WERI-Rb-1 (cell line): Measurements from ENCODE around the gene FBLN5.
"Not testable (repeated sequence)": the region's sequence is repeated elsewhere in the genome, so short reads cannot be mapped to it uniquely, and the experiment has no call there.

Experiments used
- DNase-seq: peaks from one replicate; pipeline ENCODE4 v3.0.0-alpha.2; 2020
- H3K27ac ChIP-seq: fragments of 250-450 bp; sonication (Bioruptor Pico); 2 replicates; pipeline ENCODE4 v1.5.1; 2020; ENCODE audit warnings: mild to moderate bottlenecking, moderate library complexity
- H3K27me3 ChIP-seq: fragments of 250-450 bp; sonication (Bioruptor Pico); 2 replicates; pipeline ENCODE4 v1.5.1; 2021; ENCODE audit warnings: mild to moderate bottlenecking, low read depth, moderate library complexity; ENCODE audit not compliant: insufficient read depth, severe bottlenecking
- H3K36me3 ChIP-seq: fragments of 250-450 bp; sonication (Bioruptor Pico); 2 replicates; pipeline ENCODE4 v1.5.1; 2020; ENCODE audit warnings: mild to moderate bottlenecking, moderate library complexity
- H3K4me3 ChIP-seq: 2 replicates; pipeline ENCODE4 v1.5.1; 2011; ENCODE audit warnings: low read depth, mild to moderate bottlenecking, control low read depth, low read length
- H3K9me3 ChIP-seq: fragments of 250-450 bp; sonication (Bioruptor Pico); 2 replicates; pipeline ENCODE4 v1.5.1; 2021; ENCODE audit warnings: mild to moderate bottlenecking, moderate library complexity; ENCODE audit not compliant: severe bottlenecking
- TF ChIP-seq, protein P1 (sequence below): IDR thresholded peaks from 2 replicates; pipeline ENCODE4 v1.5.1; 2011; ENCODE audit warnings: low read depth, mild to moderate bottlenecking, control low read depth, inconsistent platforms, low read length

FBLN5 gene

DNA sequence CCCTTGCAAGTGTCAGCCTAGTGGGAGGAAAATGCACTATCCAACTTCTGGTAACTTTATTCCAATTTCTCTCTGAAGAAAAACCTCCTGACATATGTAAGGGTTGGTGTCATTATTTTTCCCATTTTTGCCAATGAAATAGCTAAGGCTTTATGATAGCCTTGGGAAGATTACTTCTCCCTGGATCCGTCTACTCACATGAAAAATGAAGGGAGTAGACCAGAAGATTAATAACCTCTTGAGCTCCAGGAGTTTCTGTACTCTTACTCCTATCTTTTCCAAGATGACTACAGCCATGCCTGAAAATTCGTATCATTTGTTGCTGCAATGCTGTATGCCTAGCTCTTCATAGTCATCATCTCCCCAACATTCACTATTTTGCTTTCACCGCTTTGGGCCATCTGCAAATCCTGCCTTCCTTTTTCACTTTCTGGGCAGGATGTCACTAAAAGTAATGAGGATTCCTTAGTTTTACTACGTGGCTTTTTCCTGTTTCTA lies 98.9 kb downstream of the FBLN5 start:
- Histone ChIP-seq H3K36me3 (no peaks in the 10 kb centered on the region), H3K9me3 (no peaks in the 10 kb centered on the region), H3K27me3 (no peaks in the 10 kb centered on the region), H3K27ac (no peak overlapping the region), H3K4me3 (no peak overlapping the region)
- DNase-seq, result no peak
- TF ChIP-seq, protein P1, sequence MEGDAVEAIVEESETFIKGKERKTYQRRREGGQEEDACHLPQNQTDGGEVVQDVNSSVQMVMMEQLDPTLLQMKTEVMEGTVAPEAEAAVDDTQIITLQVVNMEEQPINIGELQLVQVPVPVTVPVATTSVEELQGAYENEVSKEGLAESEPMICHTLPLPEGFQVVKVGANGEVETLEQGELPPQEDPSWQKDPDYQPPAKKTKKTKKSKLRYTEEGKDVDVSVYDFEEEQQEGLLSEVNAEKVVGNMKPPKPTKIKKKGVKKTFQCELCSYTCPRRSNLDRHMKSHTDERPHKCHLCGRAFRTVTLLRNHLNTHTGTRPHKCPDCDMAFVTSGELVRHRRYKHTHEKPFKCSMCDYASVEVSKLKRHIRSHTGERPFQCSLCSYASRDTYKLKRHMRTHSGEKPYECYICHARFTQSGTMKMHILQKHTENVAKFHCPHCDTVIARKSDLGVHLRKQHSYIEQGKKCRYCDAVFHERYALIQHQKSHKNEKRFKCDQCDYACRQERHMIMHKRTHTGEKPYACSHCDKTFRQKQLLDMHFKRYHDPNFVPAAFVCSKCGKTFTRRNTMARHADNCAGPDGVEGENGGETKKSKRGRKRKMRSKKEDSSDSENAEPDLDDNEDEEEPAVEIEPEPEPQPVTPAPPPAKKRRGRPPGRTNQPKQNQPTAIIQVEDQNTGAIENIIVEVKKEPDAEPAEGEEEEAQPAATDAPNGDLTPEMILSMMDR, result no peak

DNA sequence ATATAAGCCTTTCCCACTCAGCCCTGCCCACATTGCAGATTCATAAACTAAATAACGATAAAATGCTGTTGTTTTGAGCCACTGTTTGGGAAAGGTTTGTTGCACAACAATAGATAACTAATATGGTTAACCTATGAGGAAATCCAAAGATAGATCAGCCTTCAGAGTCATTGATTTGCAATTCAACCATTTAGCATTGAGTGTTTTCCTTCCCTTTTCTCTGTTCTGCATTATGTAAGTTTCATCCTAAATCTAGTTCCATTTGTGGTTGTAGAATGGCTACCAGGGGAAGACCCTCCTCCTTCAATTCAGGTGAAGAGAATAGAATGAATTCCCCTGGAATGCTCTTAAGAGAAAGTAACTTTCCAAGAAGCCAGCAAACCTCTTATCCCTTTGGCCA lies 99.8 kb downstream of the FBLN5 start:
- TF ChIP-seq, protein P1, result no peak
- Histone ChIP-seq H3K27ac (no peak overlapping the region), H3K36me3 (no peaks in the 10 kb centered on the region), H3K27me3 (no peaks in the 10 kb centered on the region), H3K4me3 (no peak overlapping the region), H3K9me3 (no peaks in the 10 kb centered on the region)
- no peak for DNase-seq

DNA sequence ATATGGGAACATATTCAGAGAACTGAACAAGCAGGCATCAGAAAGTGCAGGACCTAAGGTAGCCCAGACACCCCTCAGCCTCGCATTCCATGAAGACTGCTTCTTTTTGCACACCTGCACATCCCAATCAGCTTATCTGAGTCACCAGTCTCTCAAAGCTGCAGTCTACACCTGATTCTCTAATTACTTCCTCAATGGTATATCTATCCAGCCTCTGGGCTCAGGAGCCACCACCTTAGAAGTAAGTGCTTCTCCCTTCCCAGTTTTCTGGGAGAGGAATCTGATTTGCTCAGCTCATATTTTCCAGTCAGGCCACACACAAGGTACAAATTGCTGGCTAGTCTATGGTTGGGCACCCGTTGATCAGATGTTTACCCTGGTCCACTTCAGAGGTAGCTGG lies 101.8 kb downstream of the FBLN5 start:
- no peaks in the 10 kb centered on the region for H3K36me3 ChIP-seq
- DNase-seq, result no peak
- TF ChIP-seq, protein P1, result no peak
- no peak overlapping the region for H3K27ac ChIP-seq
- no peaks in the 10 kb centered on the region for H3K27me3 ChIP-seq
- H3K4me3 ChIP-seq, result no peak overlapping the region
- H3K9me3 ChIP-seq, result no peaks in the 10 kb centered on the region

DNA sequence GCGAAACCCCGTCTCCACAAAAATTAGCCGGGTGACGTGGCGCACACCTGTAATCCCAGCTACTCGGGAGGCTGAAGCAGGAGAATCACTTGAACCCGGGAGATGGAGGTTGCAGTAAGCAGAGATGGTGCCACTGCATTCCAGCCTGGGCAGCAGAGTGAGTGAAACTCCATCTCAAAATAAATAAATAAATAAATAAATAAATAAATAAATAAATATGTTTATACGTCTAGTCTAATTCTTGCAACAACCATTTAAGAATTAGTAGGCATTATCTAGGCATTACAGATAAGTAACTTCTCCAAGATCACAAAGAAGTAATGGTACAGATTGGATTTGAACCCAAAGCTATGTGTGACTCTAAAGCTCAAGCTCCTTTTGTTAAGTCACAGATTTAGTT lies 102.4 kb downstream of the FBLN5 start:
- not testable (repeated sequence) for DNase-seq, H3K27ac ChIP-seq, H3K36me3 ChIP-seq, H3K27me3 ChIP-seq, H3K4me3 ChIP-seq, H3K9me3 ChIP-seq

DNA sequence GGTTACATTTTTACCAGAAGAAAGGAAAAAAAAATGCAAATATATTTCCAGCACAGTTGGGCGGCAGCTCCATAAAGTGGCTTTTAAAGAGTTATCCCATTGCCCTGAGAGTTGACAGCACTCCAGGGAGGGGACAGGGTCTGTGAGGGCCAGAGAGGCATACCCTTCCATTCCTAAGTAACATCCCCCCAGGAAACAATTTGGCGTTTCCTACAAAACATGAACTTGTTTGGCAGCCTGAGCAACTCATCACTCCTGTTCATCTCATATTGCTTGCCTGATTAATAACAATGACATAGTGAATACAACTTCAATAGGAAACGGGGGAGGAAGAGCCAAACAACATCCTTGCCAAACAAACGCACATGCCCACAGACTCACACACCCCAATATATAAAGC lies 103.5 kb downstream of the FBLN5 start:
- TF ChIP-seq, protein P1, result no peak
- no peak overlapping the region for H3K4me3 ChIP-seq
- H3K27ac ChIP-seq, result no peak overlapping the region
- no peaks in the 10 kb centered on the region for H3K27me3 ChIP-seq
- H3K9me3 ChIP-seq, result no peaks in the 10 kb centered on the region
- no peaks in the 10 kb centered on the region for H3K36me3 ChIP-seq
- no peak for DNase-seq

DNA sequence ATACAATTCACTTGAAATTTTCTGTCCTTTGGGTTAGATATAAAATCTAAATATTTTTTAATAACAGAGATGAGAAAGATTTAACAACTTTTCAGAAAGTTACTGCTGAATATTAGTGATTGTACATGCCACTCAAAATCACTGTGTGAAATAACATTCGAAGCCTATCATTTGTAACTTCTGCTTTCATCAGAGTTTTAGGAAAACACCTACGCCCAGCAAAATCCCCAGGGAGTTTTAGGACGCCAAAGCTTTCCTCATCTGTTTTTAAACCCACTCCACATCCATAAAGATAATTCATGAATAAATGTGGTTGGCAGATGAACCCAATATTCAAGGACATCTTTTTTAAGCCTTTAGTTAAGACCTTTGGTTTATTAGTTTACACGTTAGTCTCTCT lies 104.1 kb downstream of the FBLN5 start:
- Histone ChIP-seq H3K9me3 (no peaks in the 10 kb centered on the region), H3K4me3 (no peak overlapping the region), H3K27me3 (no peaks in the 10 kb centered on the region), H3K27ac (no peak overlapping the region), H3K36me3 (no peaks in the 10 kb centered on the region)
- TF ChIP-seq, protein P1, result no peak
- DNase-seq, result no peak
